Lung microvascular endothelial cell (primary cell): ENCODE data around the gene TEDC1. TPM values are rescaled to one million over a fixed set of nuclear protein-coding genes. Genes with fewer than 3 reads are reported as not detected.

Experiments
- DNase-seq, 2 donors: peaks; one replicate each; pipeline versions ENCODE4 v3.0.0 to v3.0.0-alpha.2; 2010; ENCODE audit warnings: low read depth in 2 of 2
- total RNA-seq: library from RNA; depleted of rRNA; stranded (reverse); fragments of >200 nt; gene quantifications from 2 replicates; pipeline ENCODE4 v1.2.1, GENCODE V29; 2014

TEDC1 gene
- total RNA-seq, 1 donor from 2014 or later = 2.8 TPM

- peak; percentile 92 to 94 for DNase-seq
Observed at GRCh38 chr14:105473677-105474482, 17.2 kb upstream of the TEDC1 start.

- DNase-seq = peak; percentile 64 to 81
Observed at GRCh38 chr14:105474483-105475268, 16.4 kb upstream of the TEDC1 start, which contains the start of gene CRIP2. TSS of gene CRIP2 (plus strand) at chr14:105474821. CDS start at chr14:105474863, 42 bp downstream.

GRCh38 chr14:105475269-105476096 is 15.6 kb upstream of the TEDC1 start:
- peak; percentile 85 to 88 for DNase-seq

GRCh38 chr14:105476097-105476830 is 14.8 kb upstream of the TEDC1 start:
- peak; percentile 71 to 87 for DNase-seq

GRCh38 chr14:105476831-105477659 is 14.0 kb upstream of the TEDC1 start:
- DNase-seq = peak; percentile 40 to 69

- peak in 1 of 2 donors; percentile 59 for DNase-seq
Observed at GRCh38 chr14:105477660-105478397, 13.2 kb upstream of the TEDC1 start.

GRCh38 chr14:105478398-105479251 is 12.4 kb upstream of the TEDC1 start:
- no peak for DNase-seq

- DNase-seq = no peak
Observed at GRCh38 chr14:105479431-105480158, 11.5 kb upstream of the TEDC1 start.

GRCh38 chr14:105480199-105480746 is 10.8 kb upstream of the TEDC1 start:
- DNase-seq = no peak

- peak; percentile 91 to 92 for DNase-seq
Observed at GRCh38 chr14:105480807-105481801, 9.9 kb upstream of the TEDC1 start.

- peak; percentile 99 for DNase-seq
Observed at GRCh38 chr14:105481886-105482457, 9.1 kb upstream of the TEDC1 start.

- DNase-seq = no peak
Observed at GRCh38 chr14:105482486-105483110, 8.4 kb upstream of the TEDC1 start.

GRCh38 chr14:105483300-105484068 is 7.6 kb upstream of the TEDC1 start:
- DNase-seq = no peak
